ENCODE measurements around the gene DRICH1. TPM values are rescaled to one million over a fixed set of nuclear protein-coding genes. Genes with fewer than 3 reads are reported as not detected.

Gene DRICH1
- total RNA-seq, 4 donors from 2014 or later, result 0.33 TPM; not detected in 3

DNA sequence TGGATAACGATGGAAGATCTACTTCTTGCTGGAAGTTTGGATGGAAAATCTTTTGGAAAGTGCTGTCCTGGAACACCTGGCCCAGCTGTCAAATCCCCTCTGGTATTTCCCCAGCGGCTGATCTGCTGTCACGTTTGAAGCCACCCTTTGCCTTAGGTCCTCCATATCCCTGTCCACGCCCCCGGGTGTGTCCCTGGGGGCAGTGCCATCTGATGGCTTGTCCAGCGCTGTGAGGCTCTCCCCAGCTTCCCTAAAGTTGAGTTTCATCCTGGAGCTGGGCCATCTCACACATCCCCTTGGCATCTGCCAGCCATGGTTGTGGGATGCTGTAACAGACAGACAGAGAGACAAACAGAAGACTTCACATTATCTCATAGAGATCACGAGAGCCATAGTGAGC lies 49.0 kb downstream of the DRICH1 start:
- WGBS, result 87% methylated on average over 7 of the region's 7 CpGs
- no peak for DNase-seq (ENCODE audit: extremely low spot score)

DNA sequence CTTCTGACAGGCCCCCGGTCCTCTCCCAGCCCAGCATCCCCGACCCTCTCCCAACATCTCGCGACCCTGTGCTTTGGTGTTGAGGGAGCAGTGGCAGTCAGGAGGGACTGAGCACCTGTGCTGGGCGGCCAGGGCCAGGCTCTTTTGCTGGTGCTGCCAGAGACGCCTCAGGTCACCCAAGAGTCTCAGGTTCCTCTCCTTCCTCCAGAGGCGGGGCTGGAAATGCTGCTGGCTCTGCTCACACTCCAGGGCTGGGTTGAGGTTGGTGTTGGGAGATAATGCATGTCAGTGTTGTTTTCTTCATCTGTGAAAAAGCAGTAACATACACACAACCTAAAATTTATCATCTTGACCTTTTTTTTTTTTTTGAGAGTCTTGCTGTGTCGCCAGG lies 50.9 kb downstream of the DRICH1 start:
- Histone ChIP-seq H3K27ac (replicated peaks in 1 of 4) (no peak overlapping the region), H3K9me3 (no peaks in the 10 kb centered on the region), H3K4me1 (no peaks in the 10 kb centered on the region), H3K4me3 (no peak overlapping the region), H3K36me3 (no peaks in the 10 kb centered on the region), H3K27me3 (peaks cover 0 to 15% (median 0%) of the 10 kb centered on the region in 4 donors)
- TF ChIP-seq POLR2AphosphoS5 (IDR thresholded peaks at IDR 0.05) (no peak), POLR2A (IDR thresholded peaks at IDR 0.05; ENCODE audit: low read depth) (no peak), EP300 (IDR thresholded peaks at IDR 0.05) (no peak)
- TF ChIP-seq, protein P1, sequence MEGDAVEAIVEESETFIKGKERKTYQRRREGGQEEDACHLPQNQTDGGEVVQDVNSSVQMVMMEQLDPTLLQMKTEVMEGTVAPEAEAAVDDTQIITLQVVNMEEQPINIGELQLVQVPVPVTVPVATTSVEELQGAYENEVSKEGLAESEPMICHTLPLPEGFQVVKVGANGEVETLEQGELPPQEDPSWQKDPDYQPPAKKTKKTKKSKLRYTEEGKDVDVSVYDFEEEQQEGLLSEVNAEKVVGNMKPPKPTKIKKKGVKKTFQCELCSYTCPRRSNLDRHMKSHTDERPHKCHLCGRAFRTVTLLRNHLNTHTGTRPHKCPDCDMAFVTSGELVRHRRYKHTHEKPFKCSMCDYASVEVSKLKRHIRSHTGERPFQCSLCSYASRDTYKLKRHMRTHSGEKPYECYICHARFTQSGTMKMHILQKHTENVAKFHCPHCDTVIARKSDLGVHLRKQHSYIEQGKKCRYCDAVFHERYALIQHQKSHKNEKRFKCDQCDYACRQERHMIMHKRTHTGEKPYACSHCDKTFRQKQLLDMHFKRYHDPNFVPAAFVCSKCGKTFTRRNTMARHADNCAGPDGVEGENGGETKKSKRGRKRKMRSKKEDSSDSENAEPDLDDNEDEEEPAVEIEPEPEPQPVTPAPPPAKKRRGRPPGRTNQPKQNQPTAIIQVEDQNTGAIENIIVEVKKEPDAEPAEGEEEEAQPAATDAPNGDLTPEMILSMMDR (IDR thresholded peaks at IDR 0.05), result no peak
- intact Hi-C loops (cut with DNase I), result no loop called here
- no peak for DNase-seq (ENCODE audit: extremely low spot score)
- WGBS, result 77% methylated on average over 4 of the region's 8 CpGs

More for the DNA sequence above, 49.0 kb downstream of the DRICH1 start:
- Histone ChIP-seq H3K36me3 (no peaks in the 10 kb centered on the region), H3K4me3 (no peak overlapping the region), H3K27me3 (peaks cover 0 to 15% (median 0%) of the 10 kb centered on the region in 4 donors), H3K4me1 (no peaks in the 10 kb centered on the region), H3K9me3 (no peaks in the 10 kb centered on the region), H3K27ac (replicated peaks in 1 of 4) (no peak overlapping the region)
- TF ChIP-seq POLR2A (IDR thresholded peaks at IDR 0.05; ENCODE audit: low read depth) (no peak), POLR2AphosphoS5 (IDR thresholded peaks at IDR 0.05) (no peak), EP300 (IDR thresholded peaks at IDR 0.05) (no peak)
- TF ChIP-seq, protein P1 (IDR thresholded peaks at IDR 0.05), result no peak
- intact Hi-C loops (cut with DNase I), result no loop called here

DNA sequence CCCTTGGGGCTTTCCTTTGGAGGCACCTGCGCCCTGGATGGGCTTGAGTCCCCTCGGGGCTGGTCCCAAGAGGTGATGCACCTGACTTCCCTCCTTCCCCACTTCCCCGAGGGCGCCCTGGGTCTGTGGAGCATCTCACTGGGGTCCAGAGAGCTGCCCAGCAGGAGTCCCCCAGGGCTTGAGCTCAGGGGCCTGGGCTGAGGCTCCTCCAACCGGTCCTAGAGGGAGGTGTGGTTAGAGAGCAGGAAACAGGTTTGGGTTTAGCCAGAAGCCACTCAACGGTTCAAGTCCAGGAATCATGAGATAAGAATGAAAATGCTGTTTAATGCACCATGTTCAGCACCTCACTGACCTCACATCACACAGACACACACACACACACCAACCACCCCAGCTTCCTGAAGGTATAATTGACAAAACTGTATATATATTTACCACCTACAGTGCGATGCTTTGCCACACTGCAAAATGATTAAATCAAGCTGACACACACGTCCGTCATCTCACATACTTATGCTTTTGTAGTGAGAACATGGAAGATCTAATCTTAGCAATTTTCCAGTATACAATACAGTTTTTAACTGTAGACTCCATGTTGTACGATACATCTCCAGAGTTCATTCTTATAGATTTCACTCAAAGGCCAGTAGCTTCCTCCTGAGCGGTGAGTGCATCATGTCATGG lies 51.4 kb downstream of the DRICH1 start:
- no peaks in the 10 kb centered on the region for H3K36me3 ChIP-seq
- TF ChIP-seq EP300 (IDR thresholded peaks at IDR 0.05) (no peak), POLR2A (IDR thresholded peaks at IDR 0.05; ENCODE audit: low read depth) (no peak), POLR2AphosphoS5 (IDR thresholded peaks at IDR 0.05) (no peak)
- TF ChIP-seq, protein P1 (IDR thresholded peaks at IDR 0.05), result no peak
- H3K4me3 ChIP-seq, result no peak overlapping the region
- peaks cover 0 to 15% (median 0%) of the 10 kb centered on the region in 4 donors for H3K27me3 ChIP-seq
- no peak overlapping the region for H3K27ac ChIP-seq (replicated peaks in 1 of 4)
- 71% methylated on average over 7 of the region's 11 CpGs for WGBS
- intact Hi-C loops (cut with DNase I), result no loop called here
- DNase-seq (ENCODE audit: extremely low spot score), result no peak
- H3K9me3 ChIP-seq, result no peaks in the 10 kb centered on the region
- H3K4me1 ChIP-seq, result no peaks in the 10 kb centered on the region

DNA sequence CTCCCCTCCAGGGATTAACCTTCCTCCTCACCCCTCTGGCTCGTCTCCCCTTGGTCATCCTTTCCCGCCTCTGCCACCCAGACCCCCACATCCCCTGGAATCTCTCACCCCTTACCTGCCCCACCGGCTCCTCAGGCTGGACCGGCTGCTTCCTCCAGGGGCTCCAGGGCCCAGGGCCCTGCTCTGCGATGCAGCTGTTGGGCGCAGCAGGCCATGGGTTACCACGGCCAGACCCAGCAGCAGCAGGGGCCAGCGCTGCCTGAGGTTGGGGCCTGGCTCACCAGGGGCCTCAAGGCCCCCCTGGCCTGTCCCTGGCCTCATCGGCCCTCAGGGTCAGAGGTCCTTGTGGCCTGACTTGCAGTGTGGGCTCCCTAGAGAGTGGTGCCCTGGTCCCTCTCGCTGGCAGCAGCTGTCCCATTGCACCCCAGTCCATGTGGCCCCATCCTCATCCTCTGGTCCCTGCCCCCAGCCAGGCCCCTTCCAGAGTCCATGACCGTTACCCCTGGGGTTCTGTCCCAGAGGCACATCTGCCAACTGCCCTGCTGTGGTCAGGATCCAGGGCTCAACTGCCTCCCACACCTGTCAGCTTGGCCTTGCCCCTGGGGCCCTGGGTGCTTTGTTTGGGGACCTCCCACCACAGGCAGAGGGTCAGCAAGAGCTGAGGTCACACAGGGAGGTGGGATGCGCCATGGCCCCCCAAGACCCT lies 52.1 kb downstream of the DRICH1 start, which contains the start of gene IGLL1:
Gene IGLL1 (minus strand): TSS at position 421 of the 706 bp plus-strand sequence. CDS start 100 bp downstream, at position 321.
- H3K9me3 ChIP-seq, result no peaks in the 10 kb centered on the region
- H3K27me3 ChIP-seq, result peaks cover 0 to 15% (median 0%) of the 10 kb centered on the region in 4 donors
- intact Hi-C loops (cut with DNase I), result no loop called here
- H3K4me1 ChIP-seq, result no peaks in the 10 kb centered on the region
- H3K27ac ChIP-seq (replicated peaks in 1 of 4), result no peak within 1 kb of the TSS
- H3K36me3 ChIP-seq, result no peaks in the 10 kb centered on the region
- 78% methylated on average over 9 of the region's 12 CpGs for WGBS
- TF ChIP-seq POLR2A (IDR thresholded peaks at IDR 0.05; ENCODE audit: low read depth) (no peak), POLR2AphosphoS5 (IDR thresholded peaks at IDR 0.05) (no peak), EP300 (IDR thresholded peaks at IDR 0.05) (no peak)
- TF ChIP-seq, protein P1 (IDR thresholded peaks at IDR 0.05), result no peak
- H3K4me3 ChIP-seq, result no peak within 1 kb of the TSS
- DNase-seq (ENCODE audit: extremely low spot score), result no peak
